H1 (cell line): Measurements from ENCODE around the gene COX7C.

Experiments
- BACH1 ChIP-seq: IDR thresholded peaks from 2 replicates; pipeline ENCODE4 v1.6.1; 2012; ENCODE audit warnings: low read length, improper control_type of control experiment
- BRCA1 ChIP-seq: IDR thresholded peaks from 2 replicates; pipeline ENCODE4 v1.6.1; 2012; ENCODE audit warnings: low read depth, low read length, improper control_type of control experiment
- CHD1 ChIP-seq: IDR thresholded peaks from 2 replicates; pipeline ENCODE4 v1.6.1; 2012; ENCODE audit warnings: low read depth, low read length, improper control_type of control experiment
- EP300 ChIP-seq, 2 experiments: IDR thresholded peaks; 1 replicate in 1 of 2; 2 replicates in 1 of 2; pipeline ENCODE4 v1.6.1; 2011 to 2012; ENCODE audit warnings: low read depth in 2 of 2, low read length in 2 of 2, mild to moderate bottlenecking in 2 of 2, borderline replicate concordance in 1 of 2, inconsistent platforms in 1 of 2, moderate library complexity in 1 of 2
- EZH2 ChIP-seq: fragments of 200-600 bp; sonication (generic); IDR thresholded peaks from 2 replicates; pipeline ENCODE4 v1.7.1; 2012; ENCODE audit warnings: low read depth, mild to moderate bottlenecking, moderate library complexity, low read length, inconsistent platforms; ENCODE audit not compliant: severe bottlenecking
- HDAC6 ChIP-seq: IDR thresholded peaks from one replicate; pipeline ENCODE4 v1.7.1; 2012; ENCODE audit warnings: low read depth, mild to moderate bottlenecking, inconsistent platforms, low read length, moderate library complexity
- KDM5A ChIP-seq: fragments of 200-600 bp; IDR thresholded peaks from 2 replicates; pipeline ENCODE4 v1.7.1; 2012; ENCODE audit warnings: mild to moderate bottlenecking, low read length, inconsistent platforms, mixed read lengths
- PHF8 ChIP-seq: fragments of 200-600 bp; sonication (generic); conservative IDR thresholded peaks from 2 replicates; pipeline ENCODE4 v1.7.1; 2012; ENCODE audit warnings: low read depth, mild to moderate bottlenecking, inconsistent platforms, low read length, moderate library complexity
- POLR2A ChIP-seq, 2 experiments: IDR thresholded peaks; 1 replicate in 1 of 2; 2 replicates in 1 of 2; pipeline ENCODE4 v1.6.1; 2011; ENCODE audit warnings: low read depth in 2 of 2, low read length in 2 of 2, mild to moderate bottlenecking in 2 of 2; ENCODE audit errors: control extremely low read depth in 1 of 2
- POLR2AphosphoS5 ChIP-seq: IDR thresholded peaks from 2 replicates; pipeline ENCODE4 v1.6.1; 2011; ENCODE audit warnings: low read depth, low read length
- SP1 ChIP-seq: IDR thresholded peaks from 2 replicates; pipeline ENCODE4 v1.6.1; 2011; ENCODE audit warnings: low read depth, low read length
- SRF ChIP-seq: IDR thresholded peaks from 2 replicates; pipeline ENCODE4 v1.6.1; 2011; ENCODE audit warnings: mild to moderate bottlenecking, low read depth, low read length, moderate library complexity
- TF ChIP-seq, protein P1 (sequence below), 3 experiments: IDR thresholded peaks; 1 replicate in 2 of 3; 2 replicates in 1 of 3; pipeline versions ENCODE4 v1.5.1 to v1.6.1; 2011; ENCODE audit warnings: low read length in 3 of 3, mild to moderate bottlenecking in 3 of 3, inconsistent platforms in 2 of 3, low read depth in 1 of 3, moderate library complexity in 1 of 3; ENCODE audit not compliant: insufficient read depth in 1 of 3; ENCODE audit errors: control extremely low read depth in 1 of 3

DNA sequence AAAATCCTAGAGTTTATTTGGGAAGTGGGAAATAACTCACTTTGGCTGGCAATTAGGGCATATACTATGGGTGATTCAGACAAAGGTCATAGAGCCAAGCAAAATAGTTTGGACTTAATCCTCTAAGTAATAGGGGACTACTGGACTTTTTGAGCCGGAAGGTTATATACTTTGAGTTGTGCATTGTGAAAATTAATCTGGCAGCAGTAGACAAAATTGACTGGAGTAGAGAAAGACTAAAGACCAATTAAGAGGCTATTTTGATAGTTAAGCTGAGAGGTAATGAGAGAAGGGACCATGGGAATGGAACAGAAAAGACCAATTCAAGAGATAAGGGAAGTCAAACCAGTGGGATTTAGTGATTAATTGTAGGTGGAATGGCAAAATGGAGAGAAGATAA lies 28.9 kb downstream of the COX7C start:
- no peak for TF ChIP-seq POLR2AphosphoS5
- TF ChIP-seq, protein P1, sequence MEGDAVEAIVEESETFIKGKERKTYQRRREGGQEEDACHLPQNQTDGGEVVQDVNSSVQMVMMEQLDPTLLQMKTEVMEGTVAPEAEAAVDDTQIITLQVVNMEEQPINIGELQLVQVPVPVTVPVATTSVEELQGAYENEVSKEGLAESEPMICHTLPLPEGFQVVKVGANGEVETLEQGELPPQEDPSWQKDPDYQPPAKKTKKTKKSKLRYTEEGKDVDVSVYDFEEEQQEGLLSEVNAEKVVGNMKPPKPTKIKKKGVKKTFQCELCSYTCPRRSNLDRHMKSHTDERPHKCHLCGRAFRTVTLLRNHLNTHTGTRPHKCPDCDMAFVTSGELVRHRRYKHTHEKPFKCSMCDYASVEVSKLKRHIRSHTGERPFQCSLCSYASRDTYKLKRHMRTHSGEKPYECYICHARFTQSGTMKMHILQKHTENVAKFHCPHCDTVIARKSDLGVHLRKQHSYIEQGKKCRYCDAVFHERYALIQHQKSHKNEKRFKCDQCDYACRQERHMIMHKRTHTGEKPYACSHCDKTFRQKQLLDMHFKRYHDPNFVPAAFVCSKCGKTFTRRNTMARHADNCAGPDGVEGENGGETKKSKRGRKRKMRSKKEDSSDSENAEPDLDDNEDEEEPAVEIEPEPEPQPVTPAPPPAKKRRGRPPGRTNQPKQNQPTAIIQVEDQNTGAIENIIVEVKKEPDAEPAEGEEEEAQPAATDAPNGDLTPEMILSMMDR (IDR thresholded peaks at IDR 0.05; ENCODE audit: control extremely low read depth in 1 of 3, insufficient read depth in 1 of 3, low read depth in 1 of 3, low read length in 3 of 3): no peak
- no peak for TF ChIP-seq CHD1
- no peak for TF ChIP-seq EP300 (IDR thresholded peaks at IDR 0.05; ENCODE audit: borderline replicate concordance in 1 of 2, low read depth in 2 of 2, low read length in 2 of 2)
- no peak for TF ChIP-seq BRCA1
- no peak for TF ChIP-seq KDM5A
- no peak for TF ChIP-seq EZH2
- no peak for TF ChIP-seq PHF8
- no peak for TF ChIP-seq SP1
- no peak for TF ChIP-seq POLR2A (IDR thresholded peaks at IDR 0.05; ENCODE audit: control extremely low read depth in 1 of 2, low read depth in 2 of 2, low read length in 2 of 2)
- TF ChIP-seq HDAC6: no peak
- TF ChIP-seq BACH1: no peak
- no peak for TF ChIP-seq SRF
